Right atrium auricular region (tissue), 2 donors: ENCODE data around the gene UBE2G2. TPM values are rescaled to one million over a fixed set of nuclear protein-coding genes. Genes with fewer than 3 reads are reported as not detected.

ENCODE experiments used
- DNase-seq: peaks from one replicate; pipeline ENCODE4 v3.0.0-alpha.2; 2019; ENCODE audit warnings: low spot score
- H3K27ac ChIP-seq, 2 donors: fragments of 200-600 bp; sonication (generic); 1 replicate in 1 of 2; 2 replicates in 1 of 2; pipeline ENCODE4 v1.5.1; 2016 to 2019
- H3K27me3 ChIP-seq, 2 donors: fragments of 200-600 bp; sonication (generic); one replicate each; pipeline versions ENCODE4 v1.5.1 to v1.6.0; 2017 to 2019
- H3K36me3 ChIP-seq: fragments of 200-600 bp; sonication (generic); one replicate; pipeline ENCODE4 v1.5.1; 2016
- H3K4me1 ChIP-seq, 2 donors: fragments of 200-600 bp; sonication (generic); one replicate each; pipeline versions ENCODE4 v1.5.1 to v1.6.0; 2017 to 2019
- H3K4me3 ChIP-seq, 2 donors: fragments of 200-600 bp; sonication (generic); 1 replicate in 1 of 2; 2 replicates in 1 of 2; pipeline ENCODE4 v1.5.1; 2017 to 2019; ENCODE audit warnings: mild to moderate bottlenecking in 1 of 2, moderate library complexity in 1 of 2
- H3K9me3 ChIP-seq, 2 donors: fragments of 200-600 bp; sonication (generic); one replicate each; pipeline ENCODE4 v1.5.1; 2019
- total RNA-seq, 2 donors: library from RNA; depleted of rRNA; stranded (reverse); fragments of >200 nt; gene quantifications; one replicate each; pipeline ENCODE4 v1.1.0, GENCODE V29; 2016
- TF ChIP-seq, protein P1 (sequence below), 2 donors: fragments of 200-600 bp; sonication (generic); IDR thresholded peaks; one replicate each; pipeline ENCODE4 v1.5.1; 2019; ENCODE audit warnings: antibody characterized with exemption in 2 of 2

The UBE2G2 gene, protein sequence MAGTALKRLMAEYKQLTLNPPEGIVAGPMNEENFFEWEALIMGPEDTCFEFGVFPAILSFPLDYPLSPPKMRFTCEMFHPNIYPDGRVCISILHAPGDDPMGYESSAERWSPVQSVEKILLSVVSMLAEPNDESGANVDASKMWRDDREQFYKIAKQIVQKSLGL
- total RNA-seq = 10 to 100 TPM; 47.5 to 52.5 TPM

DNA sequence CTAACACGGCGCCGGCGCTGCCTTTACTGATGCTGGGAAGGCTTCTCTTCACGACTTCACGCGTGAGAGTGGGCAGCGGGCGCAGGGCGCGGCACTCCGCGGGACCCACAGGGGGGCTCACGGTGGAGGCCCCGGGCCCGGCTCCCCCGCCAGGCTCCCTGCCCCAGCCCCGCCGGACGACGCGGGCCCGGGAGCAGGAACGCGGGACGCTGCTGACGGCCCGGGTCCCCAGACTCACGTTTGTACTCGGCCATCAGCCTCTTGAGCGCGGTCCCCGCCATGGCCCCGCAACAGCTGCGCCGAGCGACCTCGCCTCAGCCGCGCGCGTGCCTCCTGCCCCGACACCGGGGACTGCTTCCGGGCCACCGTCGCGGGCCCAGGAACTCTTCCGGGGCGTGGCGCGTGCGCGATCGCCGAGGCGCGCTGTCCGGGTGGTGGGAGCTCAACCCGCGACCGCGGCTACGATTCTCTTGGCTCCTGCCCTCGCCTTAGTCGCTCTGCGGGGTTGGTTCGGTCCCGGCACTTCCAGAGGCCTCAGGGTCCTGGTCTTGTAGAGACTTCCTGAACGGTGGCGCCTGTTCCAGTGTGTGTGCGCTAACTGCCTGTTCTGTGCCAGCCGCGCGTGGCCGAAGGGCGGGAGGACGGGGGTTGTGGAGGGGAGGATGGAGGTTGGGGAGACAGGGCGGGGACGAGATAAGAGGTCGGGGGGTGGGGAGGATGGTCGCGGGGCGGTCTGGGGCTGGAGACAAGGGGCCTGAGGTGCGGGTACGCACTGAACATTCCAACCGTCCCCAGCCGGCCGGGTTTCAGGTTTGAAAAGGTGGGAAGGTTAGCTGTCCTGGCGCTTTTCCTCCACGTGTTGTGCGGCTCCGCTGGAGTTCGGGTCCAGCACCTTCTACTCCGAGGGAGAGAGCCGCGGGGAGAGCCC lies at the start of gene UBE2G2:
Gene UBE2G2, minus strand, starts transcription at position 353 of the 928 bp plus-strand sequence. Its CDS starts 72 bp downstream, at position 281.
- H3K4me3 ChIP-seq = peak within 1 kb of the TSS; percentile 71 to 85
- no peaks in the 10 kb centered on the region for H3K9me3 ChIP-seq
- TF ChIP-seq, protein P1, sequence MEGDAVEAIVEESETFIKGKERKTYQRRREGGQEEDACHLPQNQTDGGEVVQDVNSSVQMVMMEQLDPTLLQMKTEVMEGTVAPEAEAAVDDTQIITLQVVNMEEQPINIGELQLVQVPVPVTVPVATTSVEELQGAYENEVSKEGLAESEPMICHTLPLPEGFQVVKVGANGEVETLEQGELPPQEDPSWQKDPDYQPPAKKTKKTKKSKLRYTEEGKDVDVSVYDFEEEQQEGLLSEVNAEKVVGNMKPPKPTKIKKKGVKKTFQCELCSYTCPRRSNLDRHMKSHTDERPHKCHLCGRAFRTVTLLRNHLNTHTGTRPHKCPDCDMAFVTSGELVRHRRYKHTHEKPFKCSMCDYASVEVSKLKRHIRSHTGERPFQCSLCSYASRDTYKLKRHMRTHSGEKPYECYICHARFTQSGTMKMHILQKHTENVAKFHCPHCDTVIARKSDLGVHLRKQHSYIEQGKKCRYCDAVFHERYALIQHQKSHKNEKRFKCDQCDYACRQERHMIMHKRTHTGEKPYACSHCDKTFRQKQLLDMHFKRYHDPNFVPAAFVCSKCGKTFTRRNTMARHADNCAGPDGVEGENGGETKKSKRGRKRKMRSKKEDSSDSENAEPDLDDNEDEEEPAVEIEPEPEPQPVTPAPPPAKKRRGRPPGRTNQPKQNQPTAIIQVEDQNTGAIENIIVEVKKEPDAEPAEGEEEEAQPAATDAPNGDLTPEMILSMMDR (IDR thresholded peaks at IDR 0.05) = peak in 1 of 2 donors; percentile 15
- no peaks in the 10 kb centered on the region for H3K27me3 ChIP-seq
- H3K27ac ChIP-seq = peak within 1 kb of the TSS; percentile 72 to 77
- H3K36me3 ChIP-seq = peaks cover 24% of the 10 kb centered on the region
- peaks cover 0 to 30% of the 10 kb centered on the region in 2 donors for H3K4me1 ChIP-seq
- DNase-seq = peak; percentile 73

DNA sequence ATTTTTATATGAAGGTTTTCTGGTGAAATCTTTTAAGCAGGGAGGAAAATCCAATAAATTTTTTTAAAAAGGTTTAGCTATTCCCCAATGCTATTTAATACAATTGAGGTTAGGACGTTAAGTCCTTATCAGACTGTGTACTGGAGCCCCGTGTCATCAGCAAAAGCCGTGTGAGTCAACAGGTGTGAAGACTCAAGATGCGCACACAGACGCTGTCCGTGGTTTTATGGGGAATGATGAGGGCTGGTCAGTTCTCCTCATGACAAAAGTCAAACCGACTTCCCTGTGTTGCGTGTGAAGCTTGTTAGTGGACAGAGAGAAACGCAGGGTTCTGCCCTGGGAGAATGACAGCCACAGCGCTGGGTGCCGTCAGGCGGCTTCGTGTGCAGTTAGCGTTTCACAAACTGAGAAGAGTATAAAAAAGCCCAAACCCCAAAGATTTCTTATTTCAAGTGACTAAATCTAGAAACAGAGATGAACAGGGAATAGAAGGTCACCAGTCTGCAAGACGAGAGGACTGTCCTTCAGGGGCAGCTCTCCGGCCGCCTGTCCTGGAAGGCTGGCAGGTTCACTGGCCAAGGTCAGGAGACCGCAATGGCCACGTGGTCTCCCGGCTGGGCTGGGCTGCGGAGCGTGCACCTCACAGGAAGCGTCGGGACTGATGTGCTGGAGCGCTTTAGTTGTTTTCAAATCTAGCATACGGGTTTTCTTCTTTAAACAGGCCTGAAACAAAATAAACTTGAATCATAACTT lies 49.5 kb upstream of the UBE2G2 start:
- DNase-seq = no peak
- Histone ChIP-seq H3K36me3 (peaks cover 70% of the 10 kb centered on the region), H3K27me3 (no peaks in the 10 kb centered on the region), H3K9me3 (no peaks in the 10 kb centered on the region), H3K27ac (peak overlapping the region; percentile 40 to 72), H3K4me3 (no peak overlapping the region), H3K4me1 (peaks cover 0 to 58% of the 10 kb centered on the region in 2 donors)
- TF ChIP-seq, protein P1 (IDR thresholded peaks at IDR 0.05) = no peak

DNA sequence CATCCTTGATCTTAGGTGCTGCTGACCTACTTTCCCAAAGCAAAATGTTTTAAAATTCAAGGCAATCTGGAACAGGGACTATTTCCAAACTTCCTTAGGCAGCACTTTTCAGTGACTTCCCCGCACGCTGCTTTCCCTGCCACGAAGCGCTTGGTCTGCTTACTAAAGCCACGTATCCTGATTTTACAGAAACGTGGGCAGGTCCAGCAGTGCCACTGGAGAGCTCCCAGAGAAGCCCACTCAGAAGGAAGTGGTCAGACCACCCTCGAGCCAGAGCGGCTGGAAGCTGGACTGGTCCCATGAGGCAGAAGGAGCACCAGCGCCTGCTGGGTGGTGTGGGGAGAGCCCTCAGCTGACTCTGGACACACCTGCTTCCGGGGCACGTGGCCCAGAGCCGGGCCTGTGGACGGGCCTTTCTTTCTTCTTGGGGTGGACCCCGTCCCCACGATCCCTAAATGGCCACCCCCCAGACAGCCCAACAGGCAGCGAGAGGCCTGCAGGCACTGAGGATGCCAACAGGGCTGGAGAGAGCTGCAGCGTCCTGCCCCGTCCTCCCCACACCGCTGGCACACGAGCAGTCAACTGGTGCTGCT lies 48.7 kb upstream of the UBE2G2 start:
- peaks cover 0 to 66% of the 10 kb centered on the region in 2 donors for H3K4me1 ChIP-seq
- DNase-seq = no peak
- TF ChIP-seq, protein P1 (IDR thresholded peaks at IDR 0.05) = no peak
- peaks cover 63% of the 10 kb centered on the region for H3K36me3 ChIP-seq
- no peaks in the 10 kb centered on the region for H3K27me3 ChIP-seq
- no peak overlapping the region for H3K4me3 ChIP-seq
- H3K27ac ChIP-seq = peak overlapping the region in 1 of 2 donors; percentile 72
- no peaks in the 10 kb centered on the region for H3K9me3 ChIP-seq

DNA sequence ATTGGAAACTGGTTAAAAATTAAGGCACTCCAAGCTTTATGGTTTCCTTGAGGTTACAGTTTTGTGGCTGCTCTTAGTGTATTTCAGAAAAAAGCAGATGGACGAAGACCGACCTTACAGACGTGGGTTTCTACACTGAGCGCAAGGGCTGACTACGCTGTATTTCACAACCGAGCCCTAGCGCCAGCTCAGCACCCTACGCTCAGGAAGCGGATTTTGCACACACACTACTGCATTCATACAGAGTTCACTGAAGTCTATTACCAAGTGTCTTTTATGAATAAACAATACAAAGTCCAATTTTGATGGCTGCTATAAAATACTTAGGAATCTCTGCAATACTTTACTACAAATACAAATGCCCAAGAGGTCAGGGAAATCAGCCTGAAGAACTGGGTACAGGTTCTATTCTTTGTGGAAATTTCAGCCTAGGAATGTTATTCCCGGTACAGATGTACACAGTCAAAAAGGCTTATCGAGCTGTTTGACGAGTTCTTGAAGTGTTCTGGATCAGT lies 48.1 kb upstream of the UBE2G2 start:
- Histone ChIP-seq H3K4me3 (no peak overlapping the region), H3K27ac (no peak overlapping the region), H3K27me3 (no peaks in the 10 kb centered on the region), H3K9me3 (no peaks in the 10 kb centered on the region), H3K4me1 (peaks cover 0 to 61% of the 10 kb centered on the region in 2 donors), H3K36me3 (peaks cover 56% of the 10 kb centered on the region)
- TF ChIP-seq, protein P1 (IDR thresholded peaks at IDR 0.05) = no peak
- no peak for DNase-seq

DNA sequence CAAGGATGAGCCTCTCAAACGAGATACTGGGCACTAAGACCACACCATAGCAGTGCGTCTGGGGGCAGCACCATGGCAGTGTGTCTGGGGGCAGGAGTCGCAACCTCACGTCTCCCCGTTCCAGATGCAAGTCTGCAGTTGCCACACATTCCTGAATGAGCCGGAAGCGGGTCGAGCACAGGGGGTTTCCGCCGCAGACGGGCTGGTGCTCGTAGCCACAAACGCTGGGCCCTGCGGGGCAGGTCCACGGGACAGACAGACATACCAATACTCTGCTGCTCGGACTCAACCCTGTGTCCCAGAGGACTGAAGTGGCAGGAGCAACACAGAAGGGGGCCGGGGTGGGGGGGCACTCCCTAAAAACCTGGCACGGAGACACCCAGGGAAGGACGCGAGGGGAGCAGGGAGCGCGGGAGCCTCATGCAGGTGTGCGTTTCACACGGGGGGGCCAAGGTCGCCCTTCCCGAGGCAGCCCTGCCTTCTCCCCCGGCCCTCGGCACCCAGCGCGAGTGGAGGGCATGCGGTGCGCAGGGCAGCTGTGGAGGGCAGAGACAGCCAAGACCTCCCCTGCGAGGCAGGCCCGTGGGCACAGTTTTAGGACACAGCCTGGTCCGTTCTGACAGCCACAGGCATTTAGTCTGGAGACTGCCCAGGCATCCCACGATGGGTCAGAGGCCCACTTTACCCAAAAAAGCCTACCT lies 47.4 kb upstream of the UBE2G2 start:
- TF ChIP-seq, protein P1 (IDR thresholded peaks at IDR 0.05) = no peak
- H3K4me3 ChIP-seq = no peak overlapping the region
- DNase-seq = no peak
- peak overlapping the region in 1 of 2 donors; percentile 7 for H3K27ac ChIP-seq
- H3K4me1 ChIP-seq = peaks cover 0 to 54% of the 10 kb centered on the region in 2 donors
- no peaks in the 10 kb centered on the region for H3K9me3 ChIP-seq
- peaks cover 49% of the 10 kb centered on the region for H3K36me3 ChIP-seq
- no peaks in the 10 kb centered on the region for H3K27me3 ChIP-seq
